Omental fat pad (tissue), 4 donors: ENCODE data around the gene FOXP1. TPM values are rescaled to one million over a fixed set of nuclear protein-coding genes. Genes with fewer than 3 reads are reported as not detected.

Source experiments
- ATAC-seq: fragments of 150-250 bp; one replicate; pipeline ENCODE4 v1.9.1; 2016; ENCODE audit warnings: mild to moderate bottlenecking, moderate library complexity; ENCODE audit not compliant: low FRiP score
- DNase-seq: peaks from one replicate; pipeline ENCODE4 v3.0.0-alpha.2; 2019; ENCODE audit warnings: low spot score
- total RNA-seq, 4 donors: library from RNA; depleted of rRNA; stranded (reverse); fragments of >200 nt; gene quantifications; one replicate each; pipeline ENCODE4 v1.1.0, GENCODE V29; 2016
- TF ChIP-seq, protein P1 (sequence below), 3 donors: fragments of 450-650 bp; IDR thresholded peaks; one replicate each; pipeline ENCODE4 v1.5.1; 2016 to 2017; ENCODE audit warnings: antibody characterized with exemption in 3 of 3, mild to moderate bottlenecking in 3 of 3, moderate library complexity in 2 of 3

FOXP1 gene
- total RNA-seq, 4 donors from 2014 or later = 72.4 to 128 (median 76.7) TPM

- DNase-seq = no peak
- TF ChIP-seq, protein P1, sequence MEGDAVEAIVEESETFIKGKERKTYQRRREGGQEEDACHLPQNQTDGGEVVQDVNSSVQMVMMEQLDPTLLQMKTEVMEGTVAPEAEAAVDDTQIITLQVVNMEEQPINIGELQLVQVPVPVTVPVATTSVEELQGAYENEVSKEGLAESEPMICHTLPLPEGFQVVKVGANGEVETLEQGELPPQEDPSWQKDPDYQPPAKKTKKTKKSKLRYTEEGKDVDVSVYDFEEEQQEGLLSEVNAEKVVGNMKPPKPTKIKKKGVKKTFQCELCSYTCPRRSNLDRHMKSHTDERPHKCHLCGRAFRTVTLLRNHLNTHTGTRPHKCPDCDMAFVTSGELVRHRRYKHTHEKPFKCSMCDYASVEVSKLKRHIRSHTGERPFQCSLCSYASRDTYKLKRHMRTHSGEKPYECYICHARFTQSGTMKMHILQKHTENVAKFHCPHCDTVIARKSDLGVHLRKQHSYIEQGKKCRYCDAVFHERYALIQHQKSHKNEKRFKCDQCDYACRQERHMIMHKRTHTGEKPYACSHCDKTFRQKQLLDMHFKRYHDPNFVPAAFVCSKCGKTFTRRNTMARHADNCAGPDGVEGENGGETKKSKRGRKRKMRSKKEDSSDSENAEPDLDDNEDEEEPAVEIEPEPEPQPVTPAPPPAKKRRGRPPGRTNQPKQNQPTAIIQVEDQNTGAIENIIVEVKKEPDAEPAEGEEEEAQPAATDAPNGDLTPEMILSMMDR (IDR thresholded peaks at IDR 0.05) = no peak
- ATAC-seq = no peak
Observed at GRCh38 chr3:71119171-71119570, 464.4 kb downstream of the FOXP1 start.

GRCh38 chr3:71118436-71118835 is 465.1 kb downstream of the FOXP1 start:
- TF ChIP-seq, protein P1 (IDR thresholded peaks at IDR 0.05) = no peak

DNA sequence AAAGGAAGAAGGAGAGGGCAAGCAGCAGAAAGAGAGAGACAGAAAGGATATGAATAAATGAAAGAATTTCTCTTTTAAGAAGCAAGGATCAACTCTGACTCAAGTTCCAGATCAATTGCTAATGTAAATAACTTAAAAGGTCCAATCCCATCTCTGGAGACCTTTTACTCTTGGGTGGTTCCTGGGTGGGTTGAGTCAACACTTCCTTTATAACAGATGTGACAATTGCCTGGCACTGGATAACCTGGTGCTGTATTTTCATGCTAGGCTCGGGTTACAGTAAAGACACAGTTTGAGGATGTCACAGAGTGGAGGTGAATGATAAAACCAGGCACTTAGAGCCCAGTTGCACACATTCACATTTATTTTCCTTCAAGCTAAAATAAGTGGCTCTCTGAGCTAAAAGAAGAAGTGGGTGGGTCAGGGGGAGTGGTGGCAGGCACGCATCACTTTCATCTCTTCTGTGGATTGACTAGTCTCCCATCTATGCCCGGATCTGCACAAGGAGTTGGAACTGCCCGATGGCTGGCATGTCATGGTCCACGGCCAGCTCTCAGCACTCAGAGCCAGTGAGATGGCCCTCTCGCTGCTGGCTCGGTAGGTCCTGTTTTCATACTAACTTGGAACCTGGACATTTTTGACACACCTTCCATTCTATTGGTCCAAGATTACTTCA is 465.8 kb downstream of the FOXP1 start:
- TF ChIP-seq, protein P1 (IDR thresholded peaks at IDR 0.05) = no peak
- no peak for ATAC-seq
- DNase-seq = no peak

More at GRCh38 chr3:71118436-71118835, 465.1 kb downstream of the FOXP1 start:
- DNase-seq (no peak), ATAC-seq (no peak)

DNA sequence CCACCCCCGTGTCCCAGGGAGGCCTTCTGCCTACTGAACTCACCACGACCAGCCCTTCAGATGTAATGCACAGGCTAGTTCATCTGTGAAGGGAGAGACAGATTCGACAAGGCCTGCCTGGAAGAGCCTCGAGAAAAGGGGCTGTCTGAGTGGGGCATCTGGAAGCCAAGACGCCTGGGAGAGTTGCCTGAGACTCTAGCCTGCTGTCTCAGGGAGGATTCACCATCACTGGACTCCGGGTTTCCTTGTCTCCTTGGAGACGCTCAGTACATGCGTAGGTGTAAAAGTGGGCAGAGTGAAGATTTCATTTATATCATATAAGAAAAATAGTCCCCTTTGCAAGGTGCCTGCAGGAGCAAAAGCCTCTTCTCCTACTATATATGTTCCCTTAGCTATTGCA is 468.9 kb downstream of the FOXP1 start:
- ATAC-seq (peak; percentile 38), DNase-seq (no peak)
- TF ChIP-seq, protein P1 (IDR thresholded peaks at IDR 0.05) = no peak

DNA sequence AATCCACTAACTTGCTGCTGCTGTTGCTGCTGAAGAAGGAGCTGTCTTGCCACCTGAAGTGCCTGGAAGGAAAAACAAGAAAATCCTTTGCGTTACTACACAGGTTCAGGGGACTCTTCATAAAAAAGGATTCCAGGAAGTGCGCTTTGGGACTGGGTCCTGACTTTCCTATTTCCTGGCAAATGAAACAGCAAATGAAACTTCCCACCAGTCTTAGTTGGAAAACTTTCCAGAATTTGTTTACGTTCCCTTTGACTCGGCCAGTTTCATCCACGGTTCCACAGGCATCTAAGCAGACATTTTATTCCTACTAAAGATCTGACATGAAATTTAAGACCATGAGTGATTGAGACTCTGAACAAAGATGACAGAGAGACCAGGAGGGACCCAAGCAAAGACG is 471.0 kb downstream of the FOXP1 start:
- TF ChIP-seq, protein P1 (IDR thresholded peaks at IDR 0.05) = no peak
- ATAC-seq (no peak), DNase-seq (no peak)

DNA sequence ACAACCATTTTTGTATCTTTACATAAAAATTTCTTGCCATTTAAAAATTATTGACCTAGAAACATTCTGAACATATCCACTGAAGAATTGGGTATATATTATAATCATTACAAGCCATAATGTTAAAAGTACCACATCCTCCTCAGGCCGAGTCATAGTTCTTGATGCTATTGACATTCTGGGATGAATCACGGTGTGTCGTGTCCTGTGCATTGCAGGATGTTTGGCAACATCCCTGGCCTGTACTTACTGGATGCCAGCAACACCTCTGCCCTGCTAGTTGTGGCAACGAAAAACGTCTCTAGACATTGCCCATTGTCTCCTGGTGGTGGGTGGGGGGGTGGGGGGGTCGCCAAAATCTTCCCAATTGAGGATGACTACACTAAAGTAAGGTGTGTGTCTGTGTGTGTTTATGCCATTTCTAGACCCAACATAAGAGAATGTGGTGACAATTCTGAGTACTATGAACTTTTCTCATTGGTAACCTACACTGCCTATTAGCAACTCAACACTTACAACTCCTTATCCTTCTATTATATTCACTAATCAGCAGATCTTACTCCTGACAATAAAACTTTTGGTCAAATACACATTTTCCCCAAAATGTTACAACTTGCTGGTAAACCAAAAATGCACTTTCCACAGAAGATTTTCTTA is 471.6 kb downstream of the FOXP1 start:
- DNase-seq (no peak), ATAC-seq (peak; percentile 45)
- TF ChIP-seq, protein P1 (IDR thresholded peaks at IDR 0.05) = no peak
